Fibroblast of skin of left biceps (primary cell): ENCODE measurements around the gene PSTPIP1.

ENCODE experiments used
- DNase-seq, 2 experiments: peaks; one replicate each; pipeline ENCODE4 v3.0.0-alpha.2; 2013; ENCODE audit warnings: low read depth in 2 of 2

PSTPIP1 gene

GRCh38 chr15:77018796-77019505 is 24.0 kb downstream of the PSTPIP1 start:
- DNase-seq: no peak

- no peak for DNase-seq
These were observed 24.8 kb downstream of the PSTPIP1 start for GRCh38 chr15:77019521-77020331.

DNA sequence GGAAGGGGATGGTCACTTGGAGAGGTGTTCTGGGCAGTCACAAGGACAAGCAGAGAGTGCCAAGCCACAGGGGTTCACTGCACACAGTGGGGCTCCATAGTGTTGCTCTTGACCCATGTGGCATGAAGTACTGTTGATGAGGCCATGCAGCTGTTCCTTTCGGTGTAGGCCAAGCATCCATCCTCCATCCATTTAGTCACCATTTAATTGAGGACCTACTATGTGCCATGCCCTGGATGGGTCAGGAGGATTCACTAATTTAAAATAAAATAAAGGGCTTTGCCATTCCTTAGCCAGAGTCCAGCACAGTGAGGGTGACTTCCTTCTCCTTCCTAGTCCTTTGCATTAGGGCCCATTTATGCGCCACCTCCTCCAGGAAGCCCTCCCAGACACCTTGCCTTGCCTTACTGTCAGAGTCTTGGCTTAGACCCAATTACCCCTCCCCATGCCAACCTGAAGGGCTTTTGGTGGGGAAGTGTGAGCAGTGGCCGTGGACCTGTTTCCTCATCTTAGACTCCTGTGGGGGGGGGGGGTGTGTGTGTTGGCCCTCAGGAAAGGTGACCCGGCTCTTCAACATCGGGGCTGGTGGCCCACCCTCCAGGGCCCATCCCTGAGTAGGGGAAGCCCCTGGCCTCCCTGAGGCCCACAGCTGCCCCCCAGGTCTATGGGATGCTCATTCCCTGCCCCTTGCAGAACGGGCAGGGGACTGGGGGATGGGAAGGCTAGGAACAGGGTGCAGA is 25.6 kb downstream of the PSTPIP1 start:
- DNase-seq: no peak

GRCh38 chr15:77021088-77021481 is 26.2 kb downstream of the PSTPIP1 start:
- no peak for DNase-seq

GRCh38 chr15:77021803-77022381 is 27.0 kb downstream of the PSTPIP1 start:
- DNase-seq: peak; percentile 40 to 41

DNA sequence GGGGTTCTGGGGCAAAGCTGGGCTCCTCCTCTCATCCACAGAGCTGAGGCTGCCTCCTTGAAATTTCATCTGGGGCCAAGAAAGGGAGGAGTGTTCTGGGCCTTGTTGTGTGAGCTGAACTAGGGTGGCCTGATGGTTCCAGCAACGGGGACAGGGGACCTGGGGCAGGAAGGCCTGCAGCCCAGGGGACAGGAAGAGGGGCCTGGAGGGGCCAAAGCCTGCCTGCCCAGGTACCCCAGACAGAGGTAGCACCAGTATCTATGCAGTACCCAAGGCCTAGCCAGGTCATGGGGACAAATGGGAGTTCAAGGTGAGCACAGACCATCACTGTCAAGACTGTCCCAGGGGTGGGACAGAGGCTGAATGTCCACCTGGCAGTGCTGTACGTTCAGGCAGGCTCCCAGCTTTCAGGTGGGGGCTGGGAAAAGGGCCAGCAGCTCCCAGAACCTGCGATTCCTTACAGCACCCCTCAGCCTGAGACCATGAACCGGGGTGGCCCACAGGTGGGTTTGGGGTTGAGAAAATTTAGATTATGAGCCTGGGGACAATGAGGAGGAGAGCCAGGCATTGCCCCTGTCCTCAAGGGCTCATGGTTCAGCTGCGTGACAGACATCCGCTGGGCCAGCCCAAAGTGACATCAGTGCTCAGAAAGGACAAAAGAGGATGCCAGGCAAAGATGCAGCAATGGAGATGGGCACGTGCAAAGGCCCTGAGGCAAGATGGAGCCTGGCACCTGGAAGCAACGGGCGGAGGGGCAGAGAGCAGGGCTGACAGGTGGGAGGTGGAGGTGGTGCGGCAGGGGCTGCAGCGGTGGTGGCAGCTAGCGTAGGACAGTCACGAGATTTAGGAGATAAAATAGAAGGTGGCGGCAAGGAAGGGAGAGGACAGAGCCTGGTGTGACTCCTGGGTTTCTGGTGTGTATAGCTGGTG is 28.0 kb downstream of the PSTPIP1 start:
- no peak for DNase-seq

- DNase-seq: no peak
These were observed 28.8 kb downstream of the PSTPIP1 start for GRCh38 chr15:77023576-77024272.

DNA sequence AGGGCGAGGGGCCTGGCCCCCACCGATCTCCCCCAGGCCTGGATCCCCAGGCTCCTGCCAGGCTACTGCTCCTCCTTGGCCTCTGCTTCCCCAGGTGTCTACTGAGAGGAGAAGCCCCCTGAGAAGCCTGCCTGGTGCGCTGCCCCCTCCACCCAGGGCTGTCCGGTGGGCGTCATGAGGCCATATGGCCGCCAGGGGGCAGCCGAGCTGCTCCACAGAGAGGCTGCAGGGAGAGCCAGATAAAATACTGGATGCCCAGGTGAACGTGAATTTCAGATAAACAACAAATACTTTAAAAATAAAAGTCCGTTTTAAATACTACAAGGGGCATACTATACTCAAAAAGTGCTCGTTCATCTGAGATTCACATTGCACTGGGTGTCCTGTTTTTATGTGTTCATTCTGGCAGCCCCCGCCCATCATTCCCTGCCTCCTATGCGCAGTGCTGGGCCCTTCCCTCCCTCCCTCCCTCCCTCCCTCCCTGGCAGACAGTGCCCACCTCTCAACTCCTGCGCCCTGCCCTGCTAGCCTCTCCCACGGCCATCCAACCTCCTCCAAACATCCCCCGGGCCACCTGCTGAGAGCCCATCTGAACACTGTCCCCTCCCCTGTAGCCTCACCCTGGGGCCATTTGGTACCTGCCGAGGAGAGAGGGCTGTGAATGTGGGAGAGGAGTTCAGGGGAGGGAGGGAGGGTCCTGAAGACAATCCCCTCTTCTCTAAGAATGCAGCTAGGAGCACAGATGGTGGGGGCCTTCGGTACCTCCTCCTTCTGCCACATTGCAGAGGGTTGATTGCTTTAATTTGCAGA is 29.6 kb downstream of the PSTPIP1 start:
- DNase-seq: no peak

DNA sequence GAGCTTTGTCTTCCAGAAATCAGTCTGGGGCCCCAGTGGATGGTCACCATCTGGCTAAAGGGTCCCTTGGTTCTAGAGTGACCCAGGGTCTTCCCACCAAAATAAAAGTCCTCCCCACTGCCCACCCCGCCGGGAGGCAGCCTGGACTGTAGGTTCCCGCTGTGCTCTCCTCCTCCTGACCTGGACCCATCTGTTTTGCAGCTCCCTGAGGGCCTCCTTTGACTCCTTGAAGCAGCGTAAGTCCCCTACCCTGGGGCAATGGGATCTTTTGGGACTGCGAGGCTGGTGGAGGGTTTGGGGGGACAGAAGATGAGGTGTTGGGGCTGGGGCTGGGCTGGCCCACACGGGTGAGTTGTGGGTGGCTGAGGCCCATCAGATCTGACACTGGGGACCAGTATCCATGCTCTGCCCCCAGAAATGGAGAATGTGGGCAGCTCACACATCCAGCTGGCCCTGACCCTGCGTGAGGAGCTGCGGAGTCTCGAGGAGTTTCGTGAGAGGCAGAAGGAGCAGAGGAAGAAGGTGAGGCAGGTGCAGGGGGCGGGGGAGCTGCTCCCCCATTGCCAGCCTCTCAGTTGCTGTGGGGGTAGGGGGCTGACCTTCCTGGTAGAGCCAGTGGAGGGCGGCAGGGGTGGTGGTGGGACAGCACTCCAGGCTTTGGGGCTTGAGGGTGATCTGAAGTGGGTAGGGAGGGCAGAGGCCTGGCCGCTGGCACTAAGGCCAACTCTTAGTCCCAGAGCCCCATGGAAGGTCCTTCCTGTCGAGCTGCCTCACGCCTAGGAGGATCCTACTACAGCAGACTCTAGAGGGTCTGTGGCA is 30.4 kb downstream of the PSTPIP1 start:
- DNase-seq: no peak

DNA sequence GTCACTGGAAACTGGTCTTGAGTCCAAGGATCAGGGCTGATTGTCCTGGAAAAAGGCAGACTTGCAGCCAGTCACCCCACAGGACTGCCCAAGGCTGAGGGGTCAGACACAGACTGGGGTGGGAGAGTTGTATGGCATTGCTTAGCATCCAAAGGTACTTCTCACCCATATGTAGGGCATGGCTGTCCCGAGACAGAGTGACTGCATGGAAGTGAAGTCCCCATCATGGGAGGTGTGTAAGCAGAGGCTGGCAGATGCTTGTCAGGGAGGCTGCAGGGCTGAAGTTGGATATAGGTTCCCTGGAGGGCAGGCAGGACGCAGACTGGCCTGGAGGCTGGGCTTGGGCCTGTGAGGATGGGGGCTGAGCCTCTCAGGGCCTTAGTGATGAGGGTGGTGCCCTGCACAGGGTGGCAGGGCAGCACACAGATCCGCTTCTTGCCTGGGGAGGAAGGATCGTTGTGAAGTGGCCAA is 31.1 kb downstream of the PSTPIP1 start:
- no peak for DNase-seq

DNA sequence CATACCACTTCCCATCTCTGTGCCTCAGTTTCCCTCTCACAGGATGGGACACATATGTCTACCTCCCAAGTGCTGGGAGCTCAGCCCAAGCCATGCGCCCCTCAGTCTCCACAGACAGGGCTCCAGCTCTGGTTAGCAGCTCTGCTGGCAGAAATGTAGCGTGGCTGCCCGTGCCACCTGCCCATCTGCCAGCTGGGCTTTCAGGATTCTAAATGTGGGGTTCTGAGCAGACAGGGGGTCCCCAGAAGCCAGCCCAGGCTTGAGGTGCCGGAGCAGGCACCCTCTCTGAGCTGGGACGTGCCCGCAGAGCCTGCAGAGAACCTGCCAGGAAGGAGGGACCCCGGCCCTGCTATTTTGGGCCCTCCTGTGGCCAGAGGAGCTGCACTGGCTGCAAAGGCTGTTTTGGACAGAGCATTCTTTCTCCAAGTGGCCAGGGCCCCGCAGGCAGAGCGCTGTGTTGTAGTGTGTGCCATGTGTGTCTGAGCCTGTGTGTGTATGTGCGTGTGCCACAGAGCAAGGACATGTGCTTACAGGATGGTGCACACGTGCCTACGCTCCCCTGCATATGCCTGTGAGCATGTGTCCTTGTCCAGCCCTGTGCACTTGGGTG is 31.7 kb downstream of the PSTPIP1 start:
- DNase-seq: no peak

DNA sequence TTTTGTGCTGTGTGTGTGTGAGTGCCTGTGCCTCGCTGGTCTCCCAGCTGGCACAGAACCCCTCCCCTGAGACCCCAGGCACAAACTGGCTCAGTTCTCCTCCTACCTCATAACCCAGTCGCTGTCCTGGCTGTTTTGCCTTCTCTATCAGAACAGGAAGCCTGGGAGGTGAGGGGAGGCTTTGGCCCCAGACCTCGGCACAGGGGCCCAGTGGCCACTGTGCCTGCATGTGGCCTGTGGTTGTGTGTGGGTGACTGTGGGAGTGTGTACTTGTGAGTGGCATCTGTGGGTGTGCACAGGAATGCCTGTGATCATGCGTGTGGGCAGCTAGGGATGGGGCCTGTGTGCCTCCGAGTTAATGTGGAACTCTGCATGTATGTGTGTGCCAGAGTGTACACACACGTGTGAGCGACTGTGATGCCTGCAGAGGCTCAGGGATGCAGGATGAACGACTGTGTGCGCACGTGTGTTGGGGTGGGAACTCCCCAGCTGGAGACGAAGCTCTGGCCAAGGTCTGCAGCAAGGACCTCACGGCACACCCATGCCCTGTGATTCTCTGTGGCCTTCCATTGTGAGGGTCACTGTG is 32.3 kb downstream of the PSTPIP1 start:
- no peak for DNase-seq

- DNase-seq: no peak
These were observed 32.9 kb downstream of the PSTPIP1 start for GRCh38 chr15:77027697-77028450.

DNA sequence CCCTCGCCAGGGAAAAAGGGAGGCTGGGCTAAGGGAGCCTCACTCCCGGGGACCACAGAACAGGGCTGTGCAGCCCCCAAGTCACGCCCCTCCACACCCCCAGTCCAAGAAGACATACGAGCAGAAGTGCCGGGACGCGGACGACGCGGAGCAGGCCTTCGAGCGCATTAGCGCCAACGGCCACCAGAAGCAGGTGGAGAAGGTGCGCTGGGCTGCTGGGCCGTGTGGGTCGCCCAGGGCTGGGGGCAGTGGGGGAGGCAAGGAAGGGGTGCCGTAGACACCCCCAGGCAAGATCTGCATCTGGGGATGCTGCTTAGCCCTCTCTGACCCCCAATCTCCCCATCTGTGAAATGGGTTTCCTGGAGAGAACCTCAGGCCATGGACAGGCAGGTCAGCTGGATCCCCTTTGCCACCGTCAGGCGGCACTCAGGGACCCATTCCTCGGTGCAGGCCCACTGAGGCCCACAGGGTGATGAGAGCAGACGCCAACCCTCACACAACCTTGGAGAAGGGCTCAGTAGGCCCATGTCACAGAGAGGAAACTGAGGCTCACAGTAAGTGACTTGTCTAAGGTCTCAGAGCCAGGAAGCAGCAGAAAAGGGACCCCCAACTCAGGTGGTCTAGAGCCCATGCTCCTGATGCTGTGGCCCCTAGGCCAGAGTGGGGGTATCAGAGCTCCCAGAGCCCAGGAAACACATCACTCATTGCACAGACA is 33.7 kb downstream of the PSTPIP1 start:
- no peak for DNase-seq

DNA sequence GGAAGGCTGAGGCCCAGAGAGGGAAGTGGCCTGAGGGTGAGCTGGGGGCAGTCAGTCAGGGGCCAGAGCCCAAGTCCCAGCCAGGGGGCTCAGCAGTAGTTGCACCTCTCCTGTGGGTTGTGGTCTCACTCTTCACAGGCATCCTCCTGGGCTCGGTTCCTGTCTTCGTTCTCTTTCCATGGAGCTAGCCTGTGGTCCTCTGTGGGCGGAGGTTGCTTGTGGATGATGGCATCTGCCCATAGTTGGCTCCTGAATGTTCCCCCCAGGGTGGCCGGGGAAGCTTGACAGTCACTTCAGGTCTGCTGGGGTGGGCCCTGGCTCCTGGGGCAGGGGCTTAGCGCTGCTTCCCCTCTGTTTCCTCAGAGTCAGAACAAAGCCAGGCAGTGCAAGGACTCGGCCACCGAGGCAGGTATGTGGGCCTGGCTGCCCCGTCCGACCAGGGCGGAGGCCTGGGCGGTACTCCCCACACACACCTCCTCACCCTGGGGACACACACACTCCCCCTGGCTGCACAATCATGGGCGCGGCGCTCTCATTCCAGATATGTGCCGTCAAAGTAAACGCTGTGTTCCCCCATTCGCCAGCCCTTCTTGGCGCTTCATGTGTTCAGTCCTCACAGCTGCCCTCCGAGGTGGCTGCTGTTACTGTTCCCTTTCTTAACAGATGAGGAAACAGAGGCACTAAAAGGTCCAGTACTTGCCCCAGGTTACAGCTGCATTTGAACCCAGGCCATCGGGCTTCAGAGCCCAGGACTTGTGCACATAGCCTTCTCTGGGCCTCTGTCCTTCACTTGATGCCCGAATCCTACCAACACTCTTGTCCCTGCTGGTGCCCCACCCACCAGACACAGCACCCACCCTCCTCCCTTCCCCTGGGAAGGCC is 34.5 kb downstream of the PSTPIP1 start:
- no peak for DNase-seq
